Measurements from ENCODE around the gene KCNJ8. TPM values are rescaled to one million over a fixed set of nuclear protein-coding genes. Genes with fewer than 3 reads are reported as not detected.
"Not testable (repeated sequence)": the region's sequence is repeated elsewhere in the genome, so short reads cannot be mapped to it uniquely, and the experiment has no call there.

The KCNJ8 gene
- total and polyA plus RNA-seq, 7 donors: 0.60 to 20.3 (median 17.5) TPM; not detected in 1

GRCh38 chr12:21813751-21814150 lies 39.2 kb upstream of the KCNJ8 start:
- H3K27ac ChIP-seq: no peak overlapping the region
- no peak for TF ChIP-seq EP300 (IDR thresholded peaks at IDR 0.05)
- TF ChIP-seq POLR2AphosphoS5 (IDR thresholded peaks at IDR 0.05): no peak
- TF ChIP-seq CTCF (IDR thresholded peaks at IDR 0.05): no peak
- peaks cover 0 to 2% (median under 1%) of the 10 kb centered on the region in 4 donors for H3K4me1 ChIP-seq
- no peak overlapping the region for H3K4me3 ChIP-seq
- 84 to 90% methylated on average over 3 of the region's 3 CpGs for WGBS, 2 donors
- no peaks in the 10 kb centered on the region for H3K27me3 ChIP-seq
- no peaks in the 10 kb centered on the region for H3K9me3 ChIP-seq
- DNase-seq: no peak
- intact Hi-C loops (cut with DNase I): no loop called here
- H3K36me3 ChIP-seq: no peaks in the 10 kb centered on the region

GRCh38 chr12:21813125-21813524 lies 38.6 kb upstream of the KCNJ8 start:
- no peak overlapping the region for H3K4me3 ChIP-seq
- intact Hi-C loops (cut with DNase I): no loop called here
- no peak for TF ChIP-seq POLR2A (IDR thresholded peaks at IDR 0.05)
- no peaks in the 10 kb centered on the region for H3K4me1 ChIP-seq
- DNase-seq: no peak
- H3K27ac ChIP-seq: no peak overlapping the region
- H3K36me3 ChIP-seq: no peaks in the 10 kb centered on the region
- no peaks in the 10 kb centered on the region for H3K27me3 ChIP-seq
- no peaks in the 10 kb centered on the region for H3K9me3 ChIP-seq

- H3K36me3 ChIP-seq; intact Hi-C loops (cut with DNase I); H3K4me1 ChIP-seq; H3K27ac ChIP-seq; H3K9me3 ChIP-seq; DNase-seq; H3K27me3 ChIP-seq; H3K4me3 ChIP-seq: not testable (repeated sequence)
- 84 to 86% methylated on average over 2 of the region's 2 CpGs for WGBS, 2 donors
Measured at GRCh38 chr12:21812340-21812739, 37.8 kb upstream of the KCNJ8 start.

GRCh38 chr12:21809100-21809499 lies 34.6 kb upstream of the KCNJ8 start:
- peaks cover 0 to 19% (median 0%) of the 10 kb centered on the region in 4 donors for H3K36me3 ChIP-seq
- H3K27me3 ChIP-seq: no peaks in the 10 kb centered on the region
- intact Hi-C loops (cut with DNase I): no loop called here
- no peak for TF ChIP-seq CTCF (IDR thresholded peaks at IDR 0.05)
- TF ChIP-seq POLR2AphosphoS5 (IDR thresholded peaks at IDR 0.05): no peak
- TF ChIP-seq POLR2A (IDR thresholded peaks at IDR 0.05): no peak
- TF ChIP-seq EP300 (IDR thresholded peaks at IDR 0.05): no peak
- no peak overlapping the region for H3K27ac ChIP-seq
- DNase-seq: no peak
- no peaks in the 10 kb centered on the region for H3K4me1 ChIP-seq
- H3K4me3 ChIP-seq: no peak overlapping the region
- no peaks in the 10 kb centered on the region for H3K9me3 ChIP-seq

- no peak for DNase-seq
- no peaks in the 10 kb centered on the region for H3K4me1 ChIP-seq
- TF ChIP-seq POLR2A (IDR thresholded peaks at IDR 0.05) (no peak), EP300 (IDR thresholded peaks at IDR 0.05) (no peak), POLR2AphosphoS5 (IDR thresholded peaks at IDR 0.05) (no peak), CTCF (IDR thresholded peaks at IDR 0.05) (no peak)
- H3K9me3 ChIP-seq: no peaks in the 10 kb centered on the region
- peaks cover 0 to 28% (median 0%) of the 10 kb centered on the region in 4 donors for H3K36me3 ChIP-seq
- H3K4me3 ChIP-seq: no peak overlapping the region
- intact Hi-C loops (cut with DNase I): no loop called here
- H3K27me3 ChIP-seq: no peaks in the 10 kb centered on the region
- H3K27ac ChIP-seq: no peak overlapping the region
Measured at GRCh38 chr12:21806255-21806654, 31.7 kb upstream of the KCNJ8 start.

GRCh38 chr12:21801522-21802288 lies 27.2 kb upstream of the KCNJ8 start:
- intact Hi-C loops (cut with DNase I): no loop called here
- H3K4me3 ChIP-seq: no peak overlapping the region
- no peaks in the 10 kb centered on the region for H3K27me3 ChIP-seq
- 30 to 66% methylated on average over 4 of the region's 4 CpGs for WGBS, 2 donors
- no peaks in the 10 kb centered on the region for H3K9me3 ChIP-seq
- H3K4me1 ChIP-seq: no peaks in the 10 kb centered on the region
- no peak for DNase-seq
- H3K27ac ChIP-seq: no peak overlapping the region
- peaks cover 0 to 23% (median 0%) of the 10 kb centered on the region in 4 donors for H3K36me3 ChIP-seq
- no peak for TF ChIP-seq POLR2AphosphoS5 (IDR thresholded peaks at IDR 0.05)
- no peak for TF ChIP-seq CTCF (IDR thresholded peaks at IDR 0.05)
- no peak for TF ChIP-seq POLR2A (IDR thresholded peaks at IDR 0.05)
- TF ChIP-seq EP300 (IDR thresholded peaks at IDR 0.05): no peak
